GM10847 (cell line): ENCODE measurements around the gene KIF6.

ENCODE experiments used
- POLR2A ChIP-seq: IDR thresholded peaks from 2 replicates; pipeline ENCODE4 v1.6.1; 2011; ENCODE audit not compliant: insufficient read length; ENCODE audit errors: extremely low read depth

The KIF6 gene

GRCh38 chr6:39724787-39725631, at the start of gene KIF6:
Gene KIF6 (minus strand): TSS chr6:39725408. CDS start chr6:39725310, 98 bp downstream.
- no peak for TF ChIP-seq POLR2A

- no peak for TF ChIP-seq POLR2A
Measured at GRCh38 chr6:39773782-39774181, 48.6 kb upstream of the KIF6 start.

- TF ChIP-seq POLR2A = no peak
Measured at GRCh38 chr6:39772559-39773273, 47.5 kb upstream of the KIF6 start.

- no peak for TF ChIP-seq POLR2A
Measured at GRCh38 chr6:39770446-39770845, 45.2 kb upstream of the KIF6 start.

- no peak for TF ChIP-seq POLR2A
Measured at GRCh38 chr6:39769012-39769411, 43.8 kb upstream of the KIF6 start.

GRCh38 chr6:39765508-39766065, 40.4 kb upstream of the KIF6 start:
- no peak for TF ChIP-seq POLR2A

- no peak for TF ChIP-seq POLR2A
Measured at GRCh38 chr6:39760226-39760952, 35.2 kb upstream of the KIF6 start.

GRCh38 chr6:39758905-39759605, 33.8 kb upstream of the KIF6 start:
- TF ChIP-seq POLR2A = no peak

GRCh38 chr6:39756582-39756981, 31.4 kb upstream of the KIF6 start:
- TF ChIP-seq POLR2A = no peak

- no peak for TF ChIP-seq POLR2A
Measured at GRCh38 chr6:39755231-39755630, 30.0 kb upstream of the KIF6 start.

GRCh38 chr6:39754514-39755115, 29.4 kb upstream of the KIF6 start:
- TF ChIP-seq POLR2A = no peak

- no peak for TF ChIP-seq POLR2A
Measured at GRCh38 chr6:39753725-39754045, 28.5 kb upstream of the KIF6 start.

- TF ChIP-seq POLR2A = no peak
Measured at GRCh38 chr6:39752835-39753724, 27.9 kb upstream of the KIF6 start.

GRCh38 chr6:39746795-39747194, 21.6 kb upstream of the KIF6 start:
- no peak for TF ChIP-seq POLR2A

GRCh38 chr6:39733704-39734103, 8.5 kb upstream of the KIF6 start:
- TF ChIP-seq POLR2A = no peak
